ENCODE results near the gene CTLA4.

Gene CTLA4

DNA sequence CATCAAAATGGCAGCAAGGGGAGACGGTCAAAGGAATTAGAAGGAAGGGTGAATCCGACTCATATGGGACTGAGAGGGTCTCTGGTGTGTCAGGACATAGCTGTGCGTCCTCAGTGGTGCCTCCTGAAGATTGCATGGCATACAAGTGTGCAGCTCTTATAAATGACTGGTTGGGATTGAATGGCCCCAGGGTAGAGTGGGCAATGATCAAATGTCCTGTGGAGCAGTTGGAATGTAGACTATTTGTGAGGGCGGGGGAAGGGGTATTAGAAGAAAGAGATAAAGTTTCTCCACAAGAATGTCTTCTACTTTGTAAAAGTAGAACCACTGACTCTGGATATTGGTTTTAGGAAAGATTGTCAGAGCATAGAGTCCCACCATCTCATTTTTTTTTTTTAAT, 24.6 kb downstream of the CTLA4 start:
- no peak for DNase-seq (ENCODE audit: low read depth)

DNA sequence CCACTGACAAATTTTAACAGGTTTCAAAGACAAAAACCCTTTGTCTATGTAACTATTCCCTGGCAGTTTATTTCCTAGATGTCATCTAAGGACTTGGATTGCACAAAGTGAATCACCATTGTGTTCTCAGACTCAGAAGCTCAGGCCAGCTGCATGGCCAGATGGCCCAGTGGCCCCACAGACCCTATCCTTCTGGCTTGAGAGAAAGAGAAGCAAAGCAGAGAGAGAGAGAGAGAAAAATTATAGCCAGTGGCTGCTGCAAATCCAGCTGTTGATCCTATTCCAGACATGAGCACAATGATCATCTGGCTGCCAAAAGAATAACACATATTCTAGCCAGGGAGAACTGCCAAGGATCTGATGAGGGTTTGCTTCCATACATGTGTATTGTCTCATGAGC, 25.8 kb downstream of the CTLA4 start:
- peak; percentile 42 for DNase-seq (ENCODE audit: low read depth)

DNA sequence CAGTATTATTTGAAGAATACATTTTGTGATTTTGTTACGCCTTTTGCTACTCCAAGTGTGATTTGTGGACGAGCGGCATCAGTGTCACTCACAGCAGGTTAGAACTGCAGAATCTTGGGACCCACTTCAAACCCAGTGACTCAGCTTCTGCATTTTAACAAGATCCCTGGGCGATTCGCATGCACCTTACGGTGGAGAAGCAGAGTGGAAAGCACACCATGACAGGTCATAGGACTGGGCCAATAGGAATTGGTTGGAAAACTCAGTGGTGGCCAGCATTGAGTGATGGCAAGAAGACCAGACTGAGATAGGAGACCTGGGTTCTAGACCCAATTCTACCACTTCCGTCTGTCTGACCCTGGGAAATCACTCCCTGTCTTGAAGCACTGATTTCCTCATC, 26.3 kb downstream of the CTLA4 start:
- no peak for DNase-seq (ENCODE audit: low read depth)

DNA sequence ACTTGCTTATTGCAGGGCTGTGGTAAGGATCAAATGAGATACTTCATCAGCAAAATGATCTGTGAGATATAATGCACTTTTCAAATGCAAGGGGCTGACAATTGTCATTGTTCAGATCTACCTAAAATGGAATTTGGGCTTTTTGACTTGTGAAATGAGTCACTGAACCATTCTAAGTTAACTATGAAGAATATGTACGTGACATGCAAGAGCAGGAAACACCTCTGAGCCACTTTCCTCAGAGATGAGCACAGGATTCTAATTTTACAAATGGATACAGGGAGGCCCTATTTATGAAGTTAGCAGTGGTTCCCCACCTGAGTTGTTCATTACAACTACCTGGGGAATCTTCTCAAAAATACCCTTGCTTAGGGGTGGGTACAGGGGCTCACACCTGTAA, 26.7 kb downstream of the CTLA4 start:
- DNase-seq (ENCODE audit: low read depth): no peak

DNA sequence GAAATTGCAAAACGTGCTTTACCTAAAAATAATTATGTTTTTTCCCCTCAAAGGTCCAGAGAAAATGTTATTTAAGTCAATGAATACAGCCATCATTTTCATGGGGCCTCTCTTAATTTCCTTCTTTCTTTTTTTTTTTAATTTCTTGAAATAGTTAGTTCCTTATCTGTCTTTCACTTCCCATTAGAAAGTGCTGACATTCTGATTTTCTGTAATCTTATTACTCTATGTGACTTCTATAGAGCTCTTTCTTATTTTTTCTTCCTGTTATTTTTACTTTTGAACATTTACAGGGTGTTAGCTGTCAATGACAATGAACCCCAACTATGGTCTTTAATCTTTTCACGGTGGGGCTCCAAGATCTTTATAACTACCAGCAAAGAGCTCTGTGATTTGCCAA, 30.0 kb downstream of the CTLA4 start:
- DNase-seq (ENCODE audit: low read depth): no peak

DNA sequence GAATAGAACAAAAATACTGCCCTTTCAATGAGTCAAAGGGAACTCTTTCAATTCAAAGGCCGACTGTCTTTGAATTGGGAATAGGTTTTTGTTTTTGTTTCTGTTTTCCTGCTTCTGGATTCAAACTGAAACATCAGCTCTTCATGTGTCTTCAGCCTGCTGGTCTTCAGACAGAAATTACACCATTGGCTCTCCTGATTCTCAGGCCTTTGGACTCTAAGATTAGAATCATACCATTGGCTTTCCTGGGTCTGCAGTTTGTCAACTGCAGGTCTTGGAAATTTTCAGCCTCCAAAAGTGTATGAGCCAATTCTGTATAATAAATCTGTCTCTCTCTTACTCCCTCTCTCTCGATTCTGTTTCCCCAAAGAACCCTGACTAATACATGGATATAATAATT, 31.1 kb downstream of the CTLA4 start:
- DNase-seq (ENCODE audit: low read depth): no peak

DNA sequence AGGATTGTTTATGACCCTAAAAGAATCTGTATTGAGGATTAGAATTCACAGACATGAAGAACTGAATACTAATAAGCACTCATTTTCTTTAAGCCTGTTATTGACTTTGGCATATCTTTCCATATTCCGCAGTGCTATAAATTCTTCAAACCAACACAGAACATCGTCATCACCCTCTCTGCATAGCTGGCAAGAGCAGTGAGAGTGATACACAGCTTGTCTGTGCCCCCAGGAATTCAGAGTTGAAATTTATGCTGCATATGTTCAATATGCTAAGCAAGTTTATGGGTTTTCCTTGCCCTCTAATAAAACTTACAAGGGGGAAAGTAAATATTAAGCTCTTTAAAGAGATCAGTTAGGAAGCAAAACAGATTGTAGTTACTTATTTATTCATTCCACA, 32.7 kb downstream of the CTLA4 start:
- no peak for DNase-seq (ENCODE audit: low read depth)

DNA sequence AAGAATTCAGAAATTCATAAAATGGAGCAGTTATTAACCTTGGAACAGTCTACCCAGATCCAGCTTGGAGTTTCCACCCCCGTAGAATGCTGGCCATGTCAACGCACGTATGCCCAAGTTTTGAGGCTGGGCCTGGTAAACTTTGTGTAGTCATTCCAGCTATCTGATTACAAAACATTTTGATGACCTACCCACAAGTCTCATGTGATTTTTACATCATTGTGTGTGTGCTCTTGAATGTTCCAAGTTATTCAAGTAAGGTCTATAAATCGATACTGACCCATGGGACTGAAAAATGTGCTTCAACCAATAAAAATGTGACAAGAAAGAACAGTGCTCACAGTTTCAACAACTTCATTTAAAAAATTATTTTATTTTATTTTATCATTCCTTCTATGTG, 36.5 kb downstream of the CTLA4 start:
- no peak for DNase-seq (ENCODE audit: low read depth)

DNA sequence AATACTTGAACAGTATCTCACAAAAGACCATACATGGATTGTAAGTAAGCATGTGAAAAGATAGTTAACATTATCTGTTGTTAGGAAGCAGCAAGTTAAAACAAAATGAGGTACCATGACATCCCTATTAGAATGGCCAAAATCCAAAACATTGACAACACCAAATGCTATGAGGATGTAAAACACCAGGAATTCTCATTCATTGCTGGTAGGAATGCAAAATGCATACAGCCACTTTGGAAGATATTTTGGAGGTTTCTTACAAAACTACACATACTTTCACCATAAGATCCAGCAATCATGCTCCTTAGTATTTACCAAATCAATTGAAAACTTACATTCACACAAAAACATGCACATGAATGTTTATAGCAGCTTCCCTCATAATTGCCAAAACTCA, 38.1 kb downstream of the CTLA4 start:
- no peak for DNase-seq (ENCODE audit: low read depth)

DNA sequence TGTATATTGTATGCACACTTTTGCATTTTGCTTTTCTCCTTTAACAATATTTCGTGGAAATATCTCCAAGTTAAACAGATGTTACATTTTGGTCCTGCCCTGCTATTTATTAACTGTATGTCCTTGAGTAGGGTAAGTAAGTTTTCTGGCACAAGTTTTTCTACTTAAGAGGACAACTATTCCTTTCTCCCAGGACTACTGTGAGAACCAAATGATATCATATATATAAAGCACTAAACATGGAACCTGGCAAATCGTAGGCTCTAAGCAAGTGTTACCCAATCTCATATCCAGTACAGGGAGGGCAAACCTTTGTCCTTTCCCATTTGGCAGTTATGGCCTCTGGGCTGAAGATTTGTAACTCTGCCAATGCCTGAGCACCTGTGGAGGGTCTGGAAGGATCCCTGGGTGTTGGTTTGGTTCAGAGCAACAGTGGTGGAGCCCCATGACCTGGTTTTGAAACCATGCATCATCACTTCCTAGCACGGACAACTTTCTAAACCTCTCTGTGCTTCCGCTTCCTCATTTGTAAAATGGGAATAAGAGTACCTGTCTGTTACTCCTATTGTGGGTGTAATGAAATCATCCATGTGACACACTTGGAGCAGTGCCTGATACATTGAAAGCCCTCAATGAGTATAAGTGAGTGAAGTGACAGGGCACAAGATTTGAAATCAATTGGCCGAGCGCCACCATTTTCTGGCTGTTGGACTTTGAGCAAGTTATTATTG, 40.7 kb downstream of the CTLA4 start:
- no peak for DNase-seq (ENCODE audit: low read depth)

DNA sequence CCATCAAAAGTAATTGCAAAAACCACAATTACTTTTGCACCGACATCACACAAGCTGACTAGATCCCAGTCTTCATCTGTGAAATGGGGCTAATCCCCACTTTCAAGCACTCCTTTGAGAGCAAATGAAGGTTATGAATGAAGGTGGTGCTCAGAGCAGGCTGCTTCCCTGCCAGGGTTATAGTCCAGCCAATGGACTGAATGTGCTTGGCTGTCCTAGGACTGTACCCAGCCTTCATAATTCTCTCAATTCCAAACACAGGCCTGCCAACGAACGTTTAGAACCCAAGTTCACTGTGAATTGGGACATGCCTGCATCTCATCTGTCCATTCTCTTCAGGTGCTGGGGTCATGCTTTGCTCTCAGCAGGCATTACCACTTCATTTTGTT, 41.2 kb downstream of the CTLA4 start:
- DNase-seq (ENCODE audit: low read depth): no peak

DNA sequence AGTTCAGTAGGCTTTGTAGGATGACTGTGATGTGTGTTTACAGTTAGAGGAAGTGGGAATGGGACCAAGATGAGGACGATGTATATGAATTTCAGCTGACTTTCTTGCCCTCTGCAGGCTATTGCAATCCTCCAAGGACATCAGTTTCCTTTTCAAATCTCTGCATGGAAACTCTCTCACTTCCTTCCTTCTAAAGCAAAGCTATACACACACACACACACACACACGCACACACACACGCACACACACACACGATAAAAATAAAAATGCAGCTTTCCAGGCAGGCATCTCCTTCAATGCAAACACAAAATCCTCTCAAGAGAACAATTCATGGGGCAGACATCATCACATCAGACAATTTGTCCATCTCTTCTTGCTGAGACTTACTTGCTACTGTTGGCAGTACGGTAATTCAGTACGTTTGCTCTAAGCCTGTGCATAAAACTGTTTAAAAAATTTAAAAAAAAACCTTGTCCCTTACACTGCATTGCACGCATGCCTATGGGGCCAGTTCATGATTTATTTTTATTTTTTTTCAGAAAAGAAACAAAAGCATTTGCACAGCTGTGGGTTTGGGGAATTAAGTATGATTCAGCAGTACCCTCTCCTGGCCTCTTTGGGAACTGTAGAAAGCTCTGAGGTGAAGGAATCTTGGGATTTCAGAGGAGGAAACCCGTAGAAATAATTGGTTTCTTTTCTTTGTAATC, 41.8 kb downstream of the CTLA4 start:
- DNase-seq (ENCODE audit: low read depth): peak; percentile 65

DNA sequence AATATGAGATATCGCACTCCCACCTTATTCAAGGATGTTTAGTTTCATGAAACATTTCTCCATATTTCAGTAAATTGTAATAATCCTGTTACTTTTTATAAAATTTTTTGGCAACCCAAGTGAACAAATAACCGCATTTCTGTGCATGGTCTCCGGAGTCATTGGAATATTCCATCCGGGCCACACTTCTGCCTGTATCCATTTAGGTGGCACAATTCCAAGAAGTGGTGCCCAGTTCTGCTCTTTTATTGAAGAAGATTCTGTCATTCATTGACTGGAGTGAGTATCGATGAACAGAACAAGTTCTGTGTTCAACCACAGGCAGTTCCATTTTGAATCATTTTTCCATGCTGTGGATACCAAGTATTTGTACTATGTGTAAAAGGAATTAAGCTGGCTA, 42.4 kb downstream of the CTLA4 start:
- no peak for DNase-seq (ENCODE audit: low read depth)

DNA sequence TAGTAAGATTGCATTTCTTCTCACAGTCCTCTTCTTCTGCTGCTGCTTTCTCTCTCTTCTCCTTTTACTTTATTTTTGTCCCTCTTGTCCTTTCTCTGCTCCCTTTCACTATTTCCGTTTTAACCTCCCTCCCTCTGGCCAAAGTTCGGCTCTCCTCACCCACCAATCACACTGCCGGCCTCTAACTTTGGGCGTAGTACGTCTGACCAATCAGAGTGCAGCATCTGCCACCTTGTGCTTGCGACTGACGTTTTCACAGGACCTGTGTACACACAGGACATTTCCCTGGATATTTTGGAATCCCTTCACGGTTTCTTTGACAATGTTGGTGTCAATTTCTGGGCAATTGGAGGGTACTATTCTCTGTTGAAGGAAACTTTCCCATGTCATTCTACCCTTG, 46.4 kb downstream of the CTLA4 start:
- no peak for DNase-seq (ENCODE audit: low read depth)

DNA sequence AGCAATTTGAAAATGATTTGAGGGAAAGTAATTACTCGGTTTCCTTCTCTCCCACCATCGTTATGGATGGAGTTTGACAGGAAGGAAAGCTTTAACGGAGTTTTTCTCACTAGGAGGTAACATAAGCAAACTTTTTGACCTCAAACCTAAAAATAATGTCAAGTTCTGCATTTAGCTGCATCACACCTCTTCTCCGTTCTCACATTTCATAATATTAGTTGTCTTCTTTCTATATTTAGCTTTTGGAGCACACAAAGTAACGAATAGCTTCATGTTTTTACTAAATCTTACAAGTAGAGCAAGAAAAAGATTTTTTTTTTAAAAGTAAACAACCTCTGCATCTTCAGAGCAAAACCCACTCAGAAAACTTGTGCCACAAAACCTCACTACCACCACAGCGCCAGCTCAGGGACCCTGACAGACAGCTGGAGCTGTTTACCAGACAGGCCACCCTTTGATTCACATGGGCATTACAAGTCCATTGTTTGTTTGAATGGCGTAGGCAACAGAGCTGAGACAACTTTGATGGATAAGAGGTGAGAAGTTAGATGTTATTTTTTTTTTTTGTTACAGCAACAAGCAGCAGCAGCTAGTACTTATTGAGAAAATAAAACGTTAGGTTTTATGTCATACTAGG, 47.1 kb downstream of the CTLA4 start:
- no peak for DNase-seq (ENCODE audit: low read depth)

DNA sequence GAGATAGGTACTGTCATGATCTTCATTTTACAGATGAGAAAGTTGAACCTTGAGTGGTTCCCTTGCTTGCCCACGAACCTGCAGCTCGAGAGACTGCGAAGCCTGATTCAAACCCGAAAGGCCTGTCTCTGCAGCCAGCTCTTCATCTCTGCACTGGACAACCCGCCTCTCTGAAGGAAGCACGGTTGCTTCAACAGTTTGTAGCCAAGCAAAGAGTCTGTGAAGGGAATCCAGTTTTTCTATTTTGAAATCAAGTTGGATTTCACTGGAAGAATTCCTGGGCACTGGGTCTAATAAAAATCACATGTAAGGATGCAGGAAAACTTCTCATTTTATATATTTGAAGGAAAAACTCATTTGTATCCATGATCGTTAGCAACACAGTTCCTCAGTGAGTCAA, 47.7 kb downstream of the CTLA4 start:
- DNase-seq (ENCODE audit: low read depth): no peak

DNA sequence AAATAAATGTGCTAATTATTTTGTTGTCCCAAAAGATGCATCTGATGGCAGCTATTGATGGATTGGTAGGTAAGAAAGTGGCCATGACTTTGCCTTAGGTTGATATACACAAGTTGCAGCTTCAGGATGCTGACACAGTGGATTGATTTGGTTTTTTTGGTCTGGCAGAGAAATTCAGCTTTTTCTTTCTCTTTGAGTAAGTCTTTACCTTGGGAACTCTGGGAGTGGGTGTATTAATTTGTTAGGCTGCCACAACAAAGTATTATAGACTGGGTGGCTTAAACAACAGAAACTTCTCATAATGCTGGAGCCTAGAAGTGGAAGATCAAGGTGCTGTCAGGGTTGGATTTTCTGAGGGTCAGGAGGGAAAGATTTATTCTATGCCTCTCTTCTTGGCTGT, 49.2 kb downstream of the CTLA4 start:
- no peak for DNase-seq (ENCODE audit: low read depth)

DNA sequence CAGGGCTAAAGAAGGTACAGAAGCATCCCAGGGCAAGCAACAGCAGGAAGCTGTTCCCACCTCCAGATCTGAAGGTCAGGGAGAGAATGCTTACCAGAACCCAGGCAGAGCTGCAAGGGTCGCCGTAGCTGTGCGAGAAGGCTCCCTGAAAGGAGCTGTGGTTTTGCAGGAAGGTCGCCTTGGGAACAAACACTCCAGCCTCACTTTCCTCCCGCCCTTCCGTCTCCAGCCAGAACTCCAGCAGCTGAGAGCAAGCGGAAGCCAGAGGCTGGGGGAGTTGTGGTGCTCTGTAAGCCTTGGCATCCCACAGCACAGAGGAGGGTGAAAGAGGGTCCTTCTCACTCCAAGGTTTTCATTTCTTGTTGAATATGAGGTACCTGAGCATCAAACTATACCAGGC, 50.7 kb downstream of the CTLA4 start:
- DNase-seq (ENCODE audit: low read depth): no peak

DNA sequence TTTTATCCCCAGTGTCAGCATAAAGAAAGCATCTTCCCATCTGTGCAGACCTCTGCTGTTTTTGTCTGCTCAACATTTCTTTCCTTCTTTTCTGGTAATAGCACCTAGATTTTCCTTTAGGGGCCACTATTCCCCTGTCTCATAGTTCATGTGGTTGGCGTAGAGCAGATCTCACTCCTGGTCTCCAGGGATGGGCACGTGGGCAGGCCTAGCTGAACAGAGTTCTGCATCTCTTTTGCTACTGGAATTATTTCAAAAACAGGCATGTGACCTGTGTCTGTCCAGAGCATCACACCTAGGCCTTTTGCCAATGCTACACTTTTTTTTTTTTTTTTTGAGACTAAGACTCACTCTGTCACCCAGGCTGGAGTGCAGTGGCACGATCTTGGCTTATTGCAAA, 51.3 kb downstream of the CTLA4 start:
- no peak for DNase-seq (ENCODE audit: low read depth)
